ENCODE measurements around the gene P3R3URF. TPM values are rescaled to one million over a fixed set of nuclear protein-coding genes. Genes with fewer than 3 reads are reported as not detected.

The P3R3URF gene
- total and polyA plus RNA-seq, 9 of the 15 experiments (the other 6 are each of a cell fraction or from before 2014, with no cell fraction given), result not detected

DNA sequence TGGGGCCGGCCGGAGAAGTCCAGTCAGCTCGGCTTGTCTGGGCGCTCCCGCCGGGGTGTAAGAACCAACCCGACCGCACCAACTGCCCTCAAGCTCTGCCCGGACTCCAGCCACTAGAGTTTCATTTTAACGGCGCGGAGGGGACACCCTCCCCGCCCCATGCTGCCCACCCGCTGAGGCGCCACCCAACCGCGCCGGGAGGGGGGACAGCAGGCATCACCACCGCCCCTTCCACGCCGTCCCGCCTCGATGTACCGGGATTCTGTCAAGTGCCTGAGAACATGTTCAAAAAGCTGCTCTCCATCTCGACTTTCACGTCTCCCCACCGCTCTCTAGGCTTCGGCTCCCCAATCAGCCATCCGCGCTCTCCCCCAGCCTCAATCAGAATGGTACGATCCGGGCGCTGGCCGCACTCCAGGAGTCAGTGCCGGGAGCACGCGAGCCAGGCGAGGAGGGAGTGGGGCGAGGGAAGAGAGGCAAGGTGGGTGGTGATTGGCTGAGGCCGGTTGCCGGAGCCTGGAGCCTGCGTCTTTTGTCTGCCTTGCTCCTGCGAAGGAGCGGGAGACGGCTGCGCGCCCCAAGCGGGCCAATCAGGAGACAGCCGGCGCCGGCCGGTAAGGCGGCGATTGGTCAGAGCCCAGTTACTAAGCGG, 43.6 kb downstream of the P3R3URF start, which contains the start of gene PIK3R3 (continued):
- TF ChIP-seq MEF2A (IDR thresholded peaks at IDR 0.05; ENCODE audit: control insufficient read depth, low read depth, low read length) (no peak), TRIM28 (IDR thresholded peaks at IDR 0.05) (no peak), RBM22 (IDR thresholded peaks at IDR 0.05; ENCODE audit: low read depth, low read length, poor library complexity, severe bottlenecking) (peak; percentile 91), RBM34 (IDR thresholded peaks at IDR 0.05; ENCODE audit: borderline replicate concordance, insufficient read depth, low read length) (no peak), MAZ (CRISPR knock-in tag; conservative IDR thresholded peaks at IDR 0.05 in 1 of 2, IDR thresholded peaks at IDR 0.05 in 1 of 2) (peak; percentile 97 to 100), GABPB1 (CRISPR knock-in tag; IDR thresholded peaks at IDR 0.05) (peak; percentile 81), RCOR1 (IDR thresholded peaks at IDR 0.05; ENCODE audit: borderline replicate concordance in 1 of 2, low read depth in 2 of 2, low read length in 2 of 2) (peak; percentile 32 to 73; a peak in 3 of 4 replicates), HIVEP1 (CRISPR knock-in tag; IDR thresholded peaks at IDR 0.05) (peak; percentile 31; the same call in 1 of the 2 replicates), ETV1 (tag; conservative IDR thresholded peaks at IDR 0.05; ENCODE audit: low read depth) (peak; percentile 93), ZKSCAN3 (CRISPR knock-in tag; IDR thresholded peaks at IDR 0.05) (no peak)
- TF ChIP-seq, protein P1, sequence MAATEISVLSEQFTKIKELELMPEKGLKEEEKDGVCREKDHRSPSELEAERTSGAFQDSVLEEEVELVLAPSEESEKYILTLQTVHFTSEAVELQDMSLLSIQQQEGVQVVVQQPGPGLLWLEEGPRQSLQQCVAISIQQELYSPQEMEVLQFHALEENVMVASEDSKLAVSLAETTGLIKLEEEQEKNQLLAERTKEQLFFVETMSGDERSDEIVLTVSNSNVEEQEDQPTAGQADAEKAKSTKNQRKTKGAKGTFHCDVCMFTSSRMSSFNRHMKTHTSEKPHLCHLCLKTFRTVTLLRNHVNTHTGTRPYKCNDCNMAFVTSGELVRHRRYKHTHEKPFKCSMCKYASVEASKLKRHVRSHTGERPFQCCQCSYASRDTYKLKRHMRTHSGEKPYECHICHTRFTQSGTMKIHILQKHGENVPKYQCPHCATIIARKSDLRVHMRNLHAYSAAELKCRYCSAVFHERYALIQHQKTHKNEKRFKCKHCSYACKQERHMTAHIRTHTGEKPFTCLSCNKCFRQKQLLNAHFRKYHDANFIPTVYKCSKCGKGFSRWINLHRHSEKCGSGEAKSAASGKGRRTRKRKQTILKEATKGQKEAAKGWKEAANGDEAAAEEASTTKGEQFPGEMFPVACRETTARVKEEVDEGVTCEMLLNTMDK (IDR thresholded peaks at IDR 0.05; ENCODE audit: borderline replicate concordance, insufficient read depth, low read depth, low read length, poor library complexity, severe bottlenecking), result no peak
- TF ChIP-seq, protein P2, sequence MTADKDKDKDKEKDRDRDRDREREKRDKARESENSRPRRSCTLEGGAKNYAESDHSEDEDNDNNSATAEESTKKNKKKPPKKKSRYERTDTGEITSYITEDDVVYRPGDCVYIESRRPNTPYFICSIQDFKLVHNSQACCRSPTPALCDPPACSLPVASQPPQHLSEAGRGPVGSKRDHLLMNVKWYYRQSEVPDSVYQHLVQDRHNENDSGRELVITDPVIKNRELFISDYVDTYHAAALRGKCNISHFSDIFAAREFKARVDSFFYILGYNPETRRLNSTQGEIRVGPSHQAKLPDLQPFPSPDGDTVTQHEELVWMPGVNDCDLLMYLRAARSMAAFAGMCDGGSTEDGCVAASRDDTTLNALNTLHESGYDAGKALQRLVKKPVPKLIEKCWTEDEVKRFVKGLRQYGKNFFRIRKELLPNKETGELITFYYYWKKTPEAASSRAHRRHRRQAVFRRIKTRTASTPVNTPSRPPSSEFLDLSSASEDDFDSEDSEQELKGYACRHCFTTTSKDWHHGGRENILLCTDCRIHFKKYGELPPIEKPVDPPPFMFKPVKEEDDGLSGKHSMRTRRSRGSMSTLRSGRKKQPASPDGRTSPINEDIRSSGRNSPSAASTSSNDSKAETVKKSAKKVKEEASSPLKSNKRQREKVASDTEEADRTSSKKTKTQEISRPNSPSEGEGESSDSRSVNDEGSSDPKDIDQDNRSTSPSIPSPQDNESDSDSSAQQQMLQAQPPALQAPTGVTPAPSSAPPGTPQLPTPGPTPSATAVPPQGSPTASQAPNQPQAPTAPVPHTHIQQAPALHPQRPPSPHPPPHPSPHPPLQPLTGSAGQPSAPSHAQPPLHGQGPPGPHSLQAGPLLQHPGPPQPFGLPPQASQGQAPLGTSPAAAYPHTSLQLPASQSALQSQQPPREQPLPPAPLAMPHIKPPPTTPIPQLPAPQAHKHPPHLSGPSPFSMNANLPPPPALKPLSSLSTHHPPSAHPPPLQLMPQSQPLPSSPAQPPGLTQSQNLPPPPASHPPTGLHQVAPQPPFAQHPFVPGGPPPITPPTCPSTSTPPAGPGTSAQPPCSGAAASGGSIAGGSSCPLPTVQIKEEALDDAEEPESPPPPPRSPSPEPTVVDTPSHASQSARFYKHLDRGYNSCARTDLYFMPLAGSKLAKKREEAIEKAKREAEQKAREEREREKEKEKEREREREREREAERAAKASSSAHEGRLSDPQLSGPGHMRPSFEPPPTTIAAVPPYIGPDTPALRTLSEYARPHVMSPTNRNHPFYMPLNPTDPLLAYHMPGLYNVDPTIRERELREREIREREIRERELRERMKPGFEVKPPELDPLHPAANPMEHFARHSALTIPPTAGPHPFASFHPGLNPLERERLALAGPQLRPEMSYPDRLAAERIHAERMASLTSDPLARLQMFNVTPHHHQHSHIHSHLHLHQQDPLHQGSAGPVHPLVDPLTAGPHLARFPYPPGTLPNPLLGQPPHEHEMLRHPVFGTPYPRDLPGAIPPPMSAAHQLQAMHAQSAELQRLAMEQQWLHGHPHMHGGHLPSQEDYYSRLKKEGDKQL (CRISPR knock-in tag; IDR thresholded peaks at IDR 0.05; ENCODE audit: borderline replicate concordance), result peak; percentile 66; the same call in 1 of the 2 replicates
- TF ChIP-seq, protein P3, sequence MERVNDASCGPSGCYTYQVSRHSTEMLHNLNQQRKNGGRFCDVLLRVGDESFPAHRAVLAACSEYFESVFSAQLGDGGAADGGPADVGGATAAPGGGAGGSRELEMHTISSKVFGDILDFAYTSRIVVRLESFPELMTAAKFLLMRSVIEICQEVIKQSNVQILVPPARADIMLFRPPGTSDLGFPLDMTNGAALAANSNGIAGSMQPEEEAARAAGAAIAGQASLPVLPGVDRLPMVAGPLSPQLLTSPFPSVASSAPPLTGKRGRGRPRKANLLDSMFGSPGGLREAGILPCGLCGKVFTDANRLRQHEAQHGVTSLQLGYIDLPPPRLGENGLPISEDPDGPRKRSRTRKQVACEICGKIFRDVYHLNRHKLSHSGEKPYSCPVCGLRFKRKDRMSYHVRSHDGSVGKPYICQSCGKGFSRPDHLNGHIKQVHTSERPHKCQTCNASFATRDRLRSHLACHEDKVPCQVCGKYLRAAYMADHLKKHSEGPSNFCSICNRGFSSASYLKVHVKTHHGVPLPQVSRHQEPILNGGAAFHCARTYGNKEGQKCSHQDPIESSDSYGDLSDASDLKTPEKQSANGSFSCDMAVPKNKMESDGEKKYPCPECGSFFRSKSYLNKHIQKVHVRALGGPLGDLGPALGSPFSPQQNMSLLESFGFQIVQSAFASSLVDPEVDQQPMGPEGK (CRISPR knock-in tag; IDR thresholded peaks at IDR 0.05; ENCODE audit: borderline replicate concordance), result no peak
- TF ChIP-seq, protein P4, sequence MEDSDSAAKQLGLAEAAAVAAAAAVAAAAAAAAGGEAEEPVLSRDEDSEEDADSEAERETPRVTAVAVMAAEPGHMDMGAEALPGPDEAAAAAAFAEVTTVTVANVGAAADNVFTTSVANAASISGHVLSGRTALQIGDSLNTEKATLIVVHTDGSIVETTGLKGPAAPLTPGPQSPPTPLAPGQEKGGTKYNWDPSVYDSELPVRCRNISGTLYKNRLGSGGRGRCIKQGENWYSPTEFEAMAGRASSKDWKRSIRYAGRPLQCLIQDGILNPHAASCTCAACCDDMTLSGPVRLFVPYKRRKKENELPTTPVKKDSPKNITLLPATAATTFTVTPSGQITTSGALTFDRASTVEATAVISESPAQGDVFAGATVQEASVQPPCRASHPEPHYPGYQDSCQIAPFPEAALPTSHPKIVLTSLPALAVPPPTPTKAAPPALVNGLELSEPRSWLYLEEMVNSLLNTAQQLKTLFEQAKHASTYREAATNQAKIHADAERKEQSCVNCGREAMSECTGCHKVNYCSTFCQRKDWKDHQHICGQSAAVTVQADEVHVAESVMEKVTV (CRISPR knock-in tag; IDR thresholded peaks at IDR 0.05), result 0 out of 2 replicates have a peak, but pooled peaks have one; percentile 28
